HK-2 (cell line): ENCODE results near the gene LIN52.

Experiments used
- DNase-seq: peaks from one replicate; pipeline ENCODE4 v3.0.0-alpha.2; 2018; ENCODE audit not compliant: unreplicated experiment

The LIN52 gene

GRCh38 chr14:74194506-74195274 is 109.9 kb downstream of the LIN52 start:
- no peak for DNase-seq

- no peak for DNase-seq
Observed at GRCh38 chr14:74195623-74196022, 110.9 kb downstream of the LIN52 start.

- DNase-seq = no peak
Observed at GRCh38 chr14:74198441-74199234, 113.9 kb downstream of the LIN52 start.

- no peak for DNase-seq
Observed at GRCh38 chr14:74202113-74202512, 117.4 kb downstream of the LIN52 start.

GRCh38 chr14:74203639-74204038 is 118.9 kb downstream of the LIN52 start:
- no peak for DNase-seq

- no peak for DNase-seq
Observed at GRCh38 chr14:74204491-74204890, 119.7 kb downstream of the LIN52 start.

- DNase-seq = no peak
Observed at GRCh38 chr14:74205882-74206281, 121.1 kb downstream of the LIN52 start.

- no peak for DNase-seq
Observed at GRCh38 chr14:74207943-74208342, 123.2 kb downstream of the LIN52 start.

GRCh38 chr14:74208642-74209041 is 123.9 kb downstream of the LIN52 start:
- no peak for DNase-seq

GRCh38 chr14:74211945-74212580 is 127.3 kb downstream of the LIN52 start:
- DNase-seq = no peak

GRCh38 chr14:74213907-74214803 is 129.4 kb downstream of the LIN52 start:
- DNase-seq = no peak

- no peak for DNase-seq
Observed at GRCh38 chr14:74216671-74217070, 131.9 kb downstream of the LIN52 start.

- peak; percentile 76 for DNase-seq
Observed at GRCh38 chr14:74217672-74218448, 133.1 kb downstream of the LIN52 start.

GRCh38 chr14:74218462-74218861 is 133.7 kb downstream of the LIN52 start:
- DNase-seq = no peak

- no peak for DNase-seq
Observed at GRCh38 chr14:74219277-74220205, 134.8 kb downstream of the LIN52 start.

GRCh38 chr14:74220991-74221390 is 136.2 kb downstream of the LIN52 start:
- no peak for DNase-seq

GRCh38 chr14:74221741-74222140 is 137.0 kb downstream of the LIN52 start:
- DNase-seq = no peak

- DNase-seq = no peak
Observed at GRCh38 chr14:74223016-74223415, 138.3 kb downstream of the LIN52 start.

- no peak for DNase-seq
Observed at GRCh38 chr14:74231784-74232183, 147.0 kb downstream of the LIN52 start.

GRCh38 chr14:74235017-74235416 is 150.3 kb downstream of the LIN52 start:
- DNase-seq = no peak
